ENCODE data around the gene NACA2. TPM values are rescaled to one million over a fixed set of nuclear protein-coding genes. Genes with fewer than 3 reads are reported as not detected.
"Not testable (repeated sequence)": the region's sequence is repeated elsewhere in the genome, so short reads cannot be mapped to it uniquely, and the experiment has no call there.

NACA2 gene
- polyA plus RNA-seq, 6 donors from 2014 or later = not detected

DNA sequence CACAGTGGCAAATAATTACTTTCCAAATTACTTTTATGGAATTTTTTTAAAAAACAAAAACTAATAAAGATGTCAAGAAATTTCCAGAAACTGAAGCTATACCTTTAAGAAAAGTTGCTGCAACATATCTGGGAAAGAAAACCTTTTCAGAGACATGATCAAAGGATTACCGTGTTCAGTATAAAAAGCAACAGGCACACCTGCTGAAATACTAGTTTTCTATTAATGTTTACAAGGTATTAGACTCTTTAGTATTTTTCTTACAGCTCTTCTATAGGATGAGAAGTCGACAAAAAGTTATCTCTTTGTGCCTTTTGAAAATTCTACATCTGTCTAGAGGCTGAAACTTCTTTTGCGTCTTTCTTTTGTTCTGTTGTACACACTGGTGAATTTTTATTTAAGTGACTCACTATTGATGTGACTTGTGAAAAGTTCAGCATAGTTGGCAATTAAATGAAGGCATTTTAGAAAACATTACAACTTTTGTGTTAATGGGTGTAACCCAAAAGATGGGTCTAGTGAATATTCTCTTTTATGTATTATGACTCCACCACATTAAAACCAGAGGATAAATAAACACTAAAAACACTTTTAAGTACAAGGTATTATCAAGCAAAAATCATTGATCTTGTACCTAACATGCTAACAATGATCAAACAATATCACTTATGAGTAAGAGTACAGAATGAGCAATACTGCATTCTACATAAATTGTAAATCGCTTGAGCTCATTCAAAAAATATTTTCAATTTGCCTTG lies 23.8 kb downstream of the NACA2 start:
- ATAC-seq (ENCODE audit: low read depth in 2 of 2) = no peak
- no peak for DNase-seq
- H3K4me3 Mint-ChIP-seq = no peak overlapping the region
- no peaks in the 10 kb centered on the region for H3K36me3 Mint-ChIP-seq
- H3K27ac Mint-ChIP-seq = no peak overlapping the region
- H3K9me3 Mint-ChIP-seq = peaks cover 4 to 26% (median 13%) of the 10 kb centered on the region in 7 donors
- no peaks in the 10 kb centered on the region for H3K4me1 Mint-ChIP-seq
- peaks cover 4 to 23% (median 22%) of the 10 kb centered on the region in 3 donors for H3K27me3 Mint-ChIP-seq

DNA sequence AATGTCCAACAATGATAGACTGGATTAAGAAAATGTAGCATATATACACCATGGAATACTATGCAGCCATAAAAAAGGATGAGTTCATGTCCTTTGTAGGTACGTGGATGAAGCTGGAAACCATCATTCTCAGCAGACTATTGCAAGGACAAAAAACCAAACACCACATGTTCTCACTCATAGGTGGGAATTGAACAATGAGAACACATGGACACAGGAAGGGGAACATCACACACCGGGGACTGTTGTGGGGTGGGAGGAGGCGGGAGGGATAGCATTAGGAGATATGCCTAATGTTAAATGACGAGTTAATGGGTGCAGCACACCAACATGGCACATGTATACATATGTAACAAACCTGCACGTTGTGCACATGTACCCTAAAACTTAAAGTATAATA lies 24.6 kb downstream of the NACA2 start:
- DNase-seq; H3K4me1 Mint-ChIP-seq; ATAC-seq (ENCODE audit: low read depth in 2 of 2); H3K4me3 Mint-ChIP-seq; H3K27ac Mint-ChIP-seq; H3K36me3 Mint-ChIP-seq: not testable (repeated sequence)
- Mint-ChIP-seq H3K27me3 (peaks cover 7 to 18% (median 16%) of the 10 kb centered on the region in 3 donors), H3K9me3 (peaks cover under 1 to 24% (median 13%) of the 10 kb centered on the region in 7 donors)

DNA sequence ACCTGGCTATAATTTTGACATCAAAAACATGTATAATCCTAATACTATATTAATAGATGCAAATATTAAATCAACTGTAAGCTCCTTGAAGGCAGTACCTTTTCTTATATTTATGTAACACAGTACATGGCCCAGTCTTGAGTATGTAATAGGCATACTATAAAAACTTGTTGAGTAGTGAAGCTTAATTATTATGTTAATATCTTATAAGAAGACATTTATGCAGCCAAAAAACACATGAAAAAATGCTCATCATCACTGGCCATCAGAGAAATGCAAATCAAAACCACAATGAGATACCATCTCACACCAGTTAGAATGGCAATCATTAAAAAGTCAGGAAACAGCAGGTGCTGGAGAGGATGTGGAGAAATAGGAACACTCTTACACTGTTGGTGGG lies 25.2 kb downstream of the NACA2 start:
- ATAC-seq (ENCODE audit: low read depth in 2 of 2); DNase-seq; H3K27ac Mint-ChIP-seq; H3K36me3 Mint-ChIP-seq; H3K4me1 Mint-ChIP-seq; H3K4me3 Mint-ChIP-seq: not testable (repeated sequence)
- Mint-ChIP-seq H3K27me3 (peaks cover 13 to 14% (median 14%) of the 10 kb centered on the region in 3 donors), H3K9me3 (peaks cover 0 to 19% (median 12%) of the 10 kb centered on the region in 7 donors)

DNA sequence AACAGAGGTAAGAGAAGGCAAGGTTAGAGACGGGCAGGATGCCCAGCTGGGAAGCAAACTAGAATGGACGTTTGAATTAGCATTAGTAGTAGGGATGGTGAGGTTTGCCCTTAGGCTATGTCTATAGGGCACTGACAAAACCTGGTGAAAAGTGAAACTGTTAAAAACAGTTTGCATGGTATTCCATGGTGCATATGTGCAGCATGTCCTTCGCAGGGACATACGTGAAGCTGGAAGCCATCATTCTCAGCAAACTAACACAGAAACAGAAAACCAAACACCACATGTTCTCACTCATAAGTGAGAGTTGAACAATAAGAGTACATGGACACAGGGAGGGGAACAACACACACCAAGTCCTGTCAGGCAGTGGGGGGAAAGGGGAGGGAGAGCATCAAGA lies 25.8 kb downstream of the NACA2 start:
- peaks cover 13 to 18% (median 15%) of the 10 kb centered on the region in 3 donors for H3K27me3 Mint-ChIP-seq
- no peaks in the 10 kb centered on the region for H3K4me1 Mint-ChIP-seq
- ATAC-seq (ENCODE audit: low read depth in 2 of 2) = no peak
- no peak overlapping the region for H3K4me3 Mint-ChIP-seq
- peaks cover 0 to 13% (median 8%) of the 10 kb centered on the region in 7 donors for H3K9me3 Mint-ChIP-seq
- no peak overlapping the region for H3K27ac Mint-ChIP-seq
- H3K36me3 Mint-ChIP-seq = no peaks in the 10 kb centered on the region
- DNase-seq = no peak

DNA sequence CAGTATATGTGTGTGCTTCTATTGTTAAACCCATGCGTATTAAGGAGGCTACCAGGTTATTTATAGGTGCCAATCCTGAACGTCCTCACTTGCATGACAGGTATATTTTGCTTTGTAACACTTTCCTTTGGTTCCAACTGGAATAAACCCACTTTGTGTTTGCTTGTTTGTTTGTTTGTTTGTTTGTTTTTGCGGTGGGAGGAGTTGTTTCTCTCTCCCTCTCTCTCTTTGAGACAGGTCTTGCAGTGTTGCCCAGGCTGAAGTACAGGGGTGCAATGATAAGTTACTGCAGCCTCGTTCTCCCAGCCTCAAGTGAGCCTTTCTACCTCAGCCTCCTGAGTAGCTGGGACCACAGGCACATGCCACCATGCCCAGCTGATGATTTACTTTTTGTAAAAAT lies 28.7 kb downstream of the NACA2 start:
- Mint-ChIP-seq H3K27me3 (peaks cover 25 to 29% (median 28%) of the 10 kb centered on the region in 3 donors), H3K9me3 (peaks cover 0 to 5% (median 3%) of the 10 kb centered on the region in 7 donors), H3K4me1 (no peaks in the 10 kb centered on the region), H3K4me3 (no peak overlapping the region), H3K36me3 (no peaks in the 10 kb centered on the region), H3K27ac (no peak overlapping the region)
- DNase-seq = no peak
- ATAC-seq (ENCODE audit: low read depth in 2 of 2) = no peak

DNA sequence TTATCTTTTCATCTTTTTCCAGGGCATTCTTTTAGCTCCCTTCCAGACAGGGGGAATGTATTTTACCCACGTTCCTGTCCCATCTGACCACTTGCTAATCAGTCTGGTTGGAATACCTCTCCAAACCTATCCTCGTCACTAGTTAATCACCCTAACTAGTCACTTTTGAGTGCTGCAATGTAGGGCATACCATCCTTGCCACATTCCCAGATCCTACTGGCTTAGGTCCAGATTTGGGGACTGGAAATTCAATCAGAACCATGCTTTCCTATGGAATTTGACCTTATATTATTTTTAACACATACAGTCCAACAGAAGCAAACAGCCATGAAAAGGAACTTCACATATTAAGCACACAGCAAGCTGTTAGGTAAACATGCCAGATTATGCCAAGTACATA lies 29.7 kb downstream of the NACA2 start:
- peaks cover 25 to 29% (median 28%) of the 10 kb centered on the region in 3 donors for H3K27me3 Mint-ChIP-seq
- H3K4me1 Mint-ChIP-seq = no peaks in the 10 kb centered on the region
- DNase-seq (no peak), ATAC-seq (ENCODE audit: low read depth in 2 of 2) (no peak)
- no peaks in the 10 kb centered on the region for H3K36me3 Mint-ChIP-seq
- no peak overlapping the region for H3K4me3 Mint-ChIP-seq
- H3K27ac Mint-ChIP-seq = no peak overlapping the region
- H3K9me3 Mint-ChIP-seq = peaks cover 0 to 5% (median 3%) of the 10 kb centered on the region in 7 donors

DNA sequence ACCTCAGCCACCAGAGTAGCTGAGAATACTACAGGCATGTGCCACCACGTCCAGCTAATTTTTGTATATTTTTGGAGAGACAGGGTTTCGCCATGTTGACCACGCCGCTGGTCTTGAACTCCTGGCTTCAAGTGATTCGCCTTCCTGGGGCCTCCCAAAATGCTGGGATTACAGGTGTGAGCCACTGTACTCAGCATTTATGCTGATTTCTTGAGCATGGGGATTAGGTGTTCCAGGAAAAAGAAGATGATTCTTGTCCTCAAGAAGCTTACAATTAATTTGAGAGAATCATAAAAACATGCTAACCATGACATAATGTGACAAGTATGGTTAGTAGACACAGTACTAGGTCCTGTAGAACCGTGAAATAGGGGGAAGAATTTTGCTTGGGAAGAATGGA lies 30.9 kb downstream of the NACA2 start:
- no peak overlapping the region for H3K27ac Mint-ChIP-seq

DNA sequence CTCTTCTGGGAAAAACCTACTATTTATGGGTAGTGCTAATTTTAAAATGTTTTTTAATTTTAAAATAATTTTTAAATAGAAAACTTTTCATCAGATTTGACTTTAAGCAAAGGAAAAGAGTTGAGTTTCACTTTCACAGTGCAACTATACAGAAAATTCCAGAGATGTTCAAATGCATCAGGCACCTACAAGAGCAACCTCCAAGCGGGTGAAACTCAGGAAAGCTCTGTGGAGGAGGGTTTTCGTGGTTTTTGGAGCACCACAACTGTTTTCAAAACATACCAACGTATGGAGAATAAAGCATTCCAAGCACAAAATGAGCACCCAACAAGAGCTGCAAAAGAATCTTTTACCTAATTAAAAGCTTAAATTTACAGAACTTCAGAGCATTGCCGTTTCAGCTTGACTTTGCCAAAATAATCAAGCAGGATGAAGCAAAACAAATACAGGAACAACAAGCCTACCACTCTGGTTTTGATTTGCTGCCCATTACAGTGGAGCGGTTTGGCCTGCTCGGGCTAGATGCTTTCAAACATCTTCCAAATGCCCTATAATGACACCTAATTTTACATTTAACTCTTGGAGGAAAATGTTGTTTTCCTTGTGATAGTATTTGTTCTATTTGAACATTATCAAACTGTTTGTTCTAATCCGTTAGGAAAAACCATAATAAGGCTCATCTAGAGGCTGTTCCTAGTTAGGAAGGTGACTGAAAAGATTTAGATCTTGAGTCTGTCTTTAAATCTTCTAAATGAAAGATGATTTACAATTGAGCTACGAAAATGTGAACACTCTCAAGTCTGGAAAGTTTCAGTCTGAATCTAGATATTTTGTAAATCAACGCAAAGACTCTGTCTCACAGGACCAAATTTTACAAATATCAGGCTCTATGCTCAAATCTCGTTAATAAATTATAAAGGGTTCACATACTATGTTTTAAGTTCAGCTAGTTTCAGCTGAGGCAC lies 34.5 kb downstream of the NACA2 start:
- H3K27me3 Mint-ChIP-seq = peaks cover 30 to 41% (median 33%) of the 10 kb centered on the region in 3 donors
- ATAC-seq (ENCODE audit: low read depth in 2 of 2) (no peak), DNase-seq (no peak)
- no peaks in the 10 kb centered on the region for H3K36me3 Mint-ChIP-seq
- no peak overlapping the region for H3K27ac Mint-ChIP-seq
- no peak overlapping the region for H3K4me3 Mint-ChIP-seq
- H3K4me1 Mint-ChIP-seq = no peaks in the 10 kb centered on the region
- H3K9me3 Mint-ChIP-seq = no peaks in the 10 kb centered on the region

More for the DNA sequence above, 30.9 kb downstream of the NACA2 start:
- no peaks in the 10 kb centered on the region for H3K4me1 Mint-ChIP-seq
- DNase-seq (no peak), ATAC-seq (ENCODE audit: low read depth in 2 of 2) (no peak)
- H3K4me3 Mint-ChIP-seq = peak overlapping the region in 1 of 8 donors; percentile 21
- H3K27me3 Mint-ChIP-seq = peaks cover 26 to 28% (median 28%) of the 10 kb centered on the region in 3 donors
- no peaks in the 10 kb centered on the region for H3K36me3 Mint-ChIP-seq
- H3K9me3 Mint-ChIP-seq = peaks cover 0 to 5% (median 0%) of the 10 kb centered on the region in 7 donors

DNA sequence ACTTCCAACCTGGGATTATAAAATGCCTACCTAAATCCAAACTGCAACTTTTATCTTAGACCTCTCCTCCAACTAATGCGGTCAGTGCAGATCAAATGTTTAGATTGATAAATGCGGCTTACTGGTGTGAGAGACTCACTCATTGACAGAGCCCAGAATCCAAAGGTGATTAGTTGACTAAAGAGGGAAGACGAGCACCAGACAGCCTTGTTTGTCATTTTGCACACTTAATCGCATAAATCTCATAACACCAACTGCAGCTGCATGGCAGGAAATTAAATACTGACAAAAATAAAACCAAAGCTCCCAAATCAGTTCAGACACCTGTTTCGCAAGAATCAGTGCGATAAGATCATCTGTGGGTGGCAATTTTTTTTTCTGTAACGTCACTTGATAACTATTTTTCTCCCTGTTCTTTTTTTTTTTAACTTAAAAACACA lies 35.9 kb downstream of the NACA2 start:
- no peak overlapping the region for H3K27ac Mint-ChIP-seq
- no peak for DNase-seq
- ATAC-seq (ENCODE audit: low read depth in 2 of 2) = no peak
- H3K36me3 Mint-ChIP-seq = no peaks in the 10 kb centered on the region
- H3K27me3 Mint-ChIP-seq = peaks cover 27 to 46% (median 38%) of the 10 kb centered on the region in 3 donors
- no peaks in the 10 kb centered on the region for H3K4me1 Mint-ChIP-seq
- no peaks in the 10 kb centered on the region for H3K9me3 Mint-ChIP-seq
- H3K4me3 Mint-ChIP-seq = no peak overlapping the region

DNA sequence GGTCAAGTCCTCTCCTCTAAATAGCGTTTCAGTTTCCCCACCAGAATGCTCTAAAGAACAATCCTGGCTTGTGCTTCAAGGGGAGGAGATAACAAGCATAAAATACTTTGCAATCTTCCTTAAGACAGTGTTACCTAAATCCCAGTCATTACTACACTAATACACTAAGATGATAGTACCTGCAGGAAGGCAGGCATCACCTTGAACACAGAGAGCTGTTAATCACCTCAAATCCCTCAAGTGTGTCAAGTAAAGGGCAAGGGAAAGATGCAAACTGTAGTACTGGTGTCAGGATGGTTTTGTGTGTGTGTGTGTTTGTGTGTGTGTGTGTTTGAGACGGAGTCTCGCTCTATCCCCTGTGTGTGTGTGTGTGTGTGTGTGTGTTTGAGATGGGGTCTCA lies 36.8 kb downstream of the NACA2 start:
- H3K4me1 Mint-ChIP-seq = no peaks in the 10 kb centered on the region
- no peak overlapping the region for H3K4me3 Mint-ChIP-seq
- no peaks in the 10 kb centered on the region for H3K9me3 Mint-ChIP-seq
- no peaks in the 10 kb centered on the region for H3K36me3 Mint-ChIP-seq
- ATAC-seq (ENCODE audit: low read depth in 2 of 2) (no peak), DNase-seq (no peak)
- peaks cover 28 to 47% (median 34%) of the 10 kb centered on the region in 3 donors for H3K27me3 Mint-ChIP-seq
- H3K27ac Mint-ChIP-seq = peak overlapping the region in 1 of 6 donors; percentile 81

DNA sequence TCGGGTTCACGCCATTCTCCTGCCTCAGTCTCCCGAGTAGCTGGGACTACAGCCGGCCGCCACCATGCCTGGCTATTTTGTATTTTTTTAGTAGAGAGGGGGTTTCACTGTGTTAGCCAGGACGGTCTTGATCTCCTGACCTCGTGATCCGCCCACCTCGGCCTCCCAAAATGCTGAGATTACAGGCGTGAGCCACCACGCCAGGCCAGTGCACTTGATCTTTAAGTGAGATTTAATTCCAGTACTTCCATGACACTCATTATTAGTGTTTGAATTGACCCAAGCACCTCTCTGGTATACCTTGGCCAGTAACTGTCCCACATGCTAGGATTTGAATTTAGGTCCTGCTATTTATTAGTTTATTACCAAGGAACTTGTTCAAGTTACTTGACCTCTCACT lies 38.5 kb downstream of the NACA2 start:
- not testable (repeated sequence) for H3K36me3 Mint-ChIP-seq; H3K4me3 Mint-ChIP-seq; DNase-seq; H3K9me3 Mint-ChIP-seq; ATAC-seq (ENCODE audit: low read depth in 2 of 2); H3K27ac Mint-ChIP-seq; H3K4me1 Mint-ChIP-seq
- peaks cover 21 to 44% (median 39%) of the 10 kb centered on the region in 3 donors for H3K27me3 Mint-ChIP-seq

DNA sequence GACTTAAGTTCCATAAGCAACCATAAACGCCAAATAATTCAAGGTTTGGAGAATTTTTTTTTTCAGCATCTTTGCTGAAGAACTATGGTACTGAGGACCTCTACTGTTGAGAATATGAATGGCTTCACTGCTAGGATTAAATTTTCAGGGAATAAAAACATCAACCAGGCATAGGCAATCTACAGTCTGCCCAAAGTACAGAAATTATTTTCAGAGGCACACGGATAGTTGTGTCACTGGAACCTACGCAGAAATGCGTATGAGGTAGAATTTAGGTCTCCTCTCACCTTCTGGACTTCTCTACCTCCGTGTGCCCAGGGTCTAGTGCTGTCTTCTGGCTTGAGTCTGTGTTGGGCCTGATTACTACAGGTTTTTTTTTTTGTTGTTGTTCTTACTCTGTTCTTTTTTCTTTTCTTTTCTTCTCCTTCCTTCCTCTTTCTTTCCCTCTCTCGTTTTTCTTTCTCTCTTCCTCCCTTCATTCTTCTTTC lies 39.7 kb downstream of the NACA2 start:
- ATAC-seq (ENCODE audit: low read depth in 2 of 2) (no peak), DNase-seq (no peak)
- H3K9me3 Mint-ChIP-seq = peaks cover 0 to 4% (median 2%) of the 10 kb centered on the region in 7 donors
- peaks cover 0 to 8% of the 10 kb centered on the region in 2 donors for H3K36me3 Mint-ChIP-seq
- H3K4me1 Mint-ChIP-seq = no peaks in the 10 kb centered on the region
- H3K27ac Mint-ChIP-seq = peak overlapping the region in 1 of 6 donors; percentile 61
- H3K4me3 Mint-ChIP-seq = no peak overlapping the region
- H3K27me3 Mint-ChIP-seq = peaks cover 21 to 45% (median 41%) of the 10 kb centered on the region in 3 donors

DNA sequence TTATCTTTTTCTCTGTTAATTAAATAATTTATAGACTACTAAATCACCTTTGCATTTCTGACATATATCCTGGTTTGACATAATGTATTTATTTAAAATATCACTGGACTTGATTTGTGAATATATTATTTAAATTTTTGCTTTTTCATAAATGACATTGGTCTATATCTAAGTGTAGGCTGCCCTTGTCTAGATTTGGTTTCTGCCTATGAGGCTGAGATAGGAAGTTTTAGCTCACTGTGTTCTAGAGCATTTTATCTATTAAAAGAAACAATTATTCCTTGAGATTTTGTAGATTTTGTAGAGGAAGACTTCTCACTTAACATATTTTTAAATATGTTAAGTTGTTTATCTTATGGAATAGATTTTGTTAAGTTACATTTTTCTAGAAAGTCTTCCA lies 43.9 kb downstream of the NACA2 start:
- Mint-ChIP-seq H3K4me1 (no peaks in the 10 kb centered on the region), H3K4me3 (no peak overlapping the region), H3K9me3 (peaks cover 0 to 16% (median 13%) of the 10 kb centered on the region in 7 donors), H3K27me3 (peaks cover 9 to 48% (median 36%) of the 10 kb centered on the region in 3 donors), H3K27ac (no peak overlapping the region), H3K36me3 (peaks cover 0 to 8% of the 10 kb centered on the region in 2 donors)
- ATAC-seq (ENCODE audit: low read depth in 2 of 2) = no peak
- no peak for DNase-seq
